ENCODE results near the gene BOD1.

DNA sequence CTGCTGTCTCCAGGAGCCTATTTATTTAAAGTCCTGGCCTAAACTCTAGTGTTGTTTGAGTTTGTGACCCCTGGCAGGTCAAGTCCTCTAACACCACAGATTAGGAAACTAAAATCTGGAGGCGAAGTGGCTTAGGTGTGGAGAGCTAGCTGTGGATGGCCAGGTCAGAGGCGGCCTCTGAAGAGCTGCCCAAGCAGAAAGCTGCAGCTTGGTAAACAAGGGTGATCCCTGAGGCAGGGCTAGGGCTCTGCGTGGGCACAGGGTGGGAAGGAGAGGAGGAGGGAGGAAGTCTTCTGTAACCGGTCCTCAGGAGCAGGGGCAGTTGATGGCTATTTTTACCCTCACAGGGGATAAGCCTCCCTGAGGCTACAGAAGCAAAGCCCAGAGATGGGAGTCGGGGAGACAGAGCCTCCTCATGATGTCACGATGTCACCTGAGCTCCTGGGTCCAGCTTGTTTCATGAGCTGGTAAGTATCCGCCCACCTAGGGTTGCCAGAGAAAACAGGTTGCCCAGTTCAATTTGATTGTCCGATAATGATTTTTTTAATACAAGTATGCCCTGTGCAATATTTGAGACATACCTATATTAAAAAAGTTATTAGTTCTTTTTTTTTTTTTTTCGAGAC, 25.9 kb upstream of the BOD1 start:
- TF ChIP-seq, protein P1, sequence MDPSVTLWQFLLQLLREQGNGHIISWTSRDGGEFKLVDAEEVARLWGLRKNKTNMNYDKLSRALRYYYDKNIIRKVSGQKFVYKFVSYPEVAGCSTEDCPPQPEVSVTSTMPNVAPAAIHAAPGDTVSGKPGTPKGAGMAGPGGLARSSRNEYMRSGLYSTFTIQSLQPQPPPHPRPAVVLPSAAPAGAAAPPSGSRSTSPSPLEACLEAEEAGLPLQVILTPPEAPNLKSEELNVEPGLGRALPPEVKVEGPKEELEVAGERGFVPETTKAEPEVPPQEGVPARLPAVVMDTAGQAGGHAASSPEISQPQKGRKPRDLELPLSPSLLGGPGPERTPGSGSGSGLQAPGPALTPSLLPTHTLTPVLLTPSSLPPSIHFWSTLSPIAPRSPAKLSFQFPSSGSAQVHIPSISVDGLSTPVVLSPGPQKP (IDR thresholded peaks at IDR 0.05; ENCODE audit: low read depth, low read length) = no peak
- TF ChIP-seq RFX5 (IDR thresholded peaks at IDR 0.05) (no peak), POLR2AphosphoS2 (conservative IDR thresholded peaks at IDR 0.05; ENCODE audit: low read length) (no peak), MAZ (IDR thresholded peaks at IDR 0.05; ENCODE audit: borderline replicate concordance, low read depth, low read length) (no peak), MAFK (IDR thresholded peaks at IDR 0.05; ENCODE audit: partially characterized antibody) (no peak), POLR2A (IDR thresholded peaks at IDR 0.05; ENCODE audit: low read length) (no peak), NFE2L2 (conservative IDR thresholded peaks at IDR 0.05; ENCODE audit: low read length) (no peak), SREBF2 (IDR thresholded peaks at IDR 0.05) (no peak), SMC3 (IDR thresholded peaks at IDR 0.05) (no peak), EP300 (IDR thresholded peaks at IDR 0.05) (no peak), JUN (IDR thresholded peaks at IDR 0.05) (no peak)
- TF ChIP-seq, protein P2, sequence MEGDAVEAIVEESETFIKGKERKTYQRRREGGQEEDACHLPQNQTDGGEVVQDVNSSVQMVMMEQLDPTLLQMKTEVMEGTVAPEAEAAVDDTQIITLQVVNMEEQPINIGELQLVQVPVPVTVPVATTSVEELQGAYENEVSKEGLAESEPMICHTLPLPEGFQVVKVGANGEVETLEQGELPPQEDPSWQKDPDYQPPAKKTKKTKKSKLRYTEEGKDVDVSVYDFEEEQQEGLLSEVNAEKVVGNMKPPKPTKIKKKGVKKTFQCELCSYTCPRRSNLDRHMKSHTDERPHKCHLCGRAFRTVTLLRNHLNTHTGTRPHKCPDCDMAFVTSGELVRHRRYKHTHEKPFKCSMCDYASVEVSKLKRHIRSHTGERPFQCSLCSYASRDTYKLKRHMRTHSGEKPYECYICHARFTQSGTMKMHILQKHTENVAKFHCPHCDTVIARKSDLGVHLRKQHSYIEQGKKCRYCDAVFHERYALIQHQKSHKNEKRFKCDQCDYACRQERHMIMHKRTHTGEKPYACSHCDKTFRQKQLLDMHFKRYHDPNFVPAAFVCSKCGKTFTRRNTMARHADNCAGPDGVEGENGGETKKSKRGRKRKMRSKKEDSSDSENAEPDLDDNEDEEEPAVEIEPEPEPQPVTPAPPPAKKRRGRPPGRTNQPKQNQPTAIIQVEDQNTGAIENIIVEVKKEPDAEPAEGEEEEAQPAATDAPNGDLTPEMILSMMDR (IDR thresholded peaks at IDR 0.05) = no peak
- TF ChIP-seq, protein P3, sequence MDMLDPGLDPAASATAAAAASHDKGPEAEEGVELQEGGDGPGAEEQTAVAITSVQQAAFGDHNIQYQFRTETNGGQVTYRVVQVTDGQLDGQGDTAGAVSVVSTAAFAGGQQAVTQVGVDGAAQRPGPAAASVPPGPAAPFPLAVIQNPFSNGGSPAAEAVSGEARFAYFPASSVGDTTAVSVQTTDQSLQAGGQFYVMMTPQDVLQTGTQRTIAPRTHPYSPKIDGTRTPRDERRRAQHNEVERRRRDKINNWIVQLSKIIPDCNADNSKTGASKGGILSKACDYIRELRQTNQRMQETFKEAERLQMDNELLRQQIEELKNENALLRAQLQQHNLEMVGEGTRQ (IDR thresholded peaks at IDR 0.05) = no peak

Measured in A549 (cell line).